Measurements from ENCODE around the gene DEDD2. TPM values are rescaled to one million over a fixed set of nuclear protein-coding genes. Genes with fewer than 3 reads are reported as not detected.
A peak's percentile ranks its signal among the peaks of the same experiment; 100 is the strongest.

DEDD2 gene
- total and polyA plus RNA-seq, 2 donors (not counting 3 experiments of a cell fraction or from before 2014, with no cell fraction given): 19.5 to 34.8 TPM

DNA sequence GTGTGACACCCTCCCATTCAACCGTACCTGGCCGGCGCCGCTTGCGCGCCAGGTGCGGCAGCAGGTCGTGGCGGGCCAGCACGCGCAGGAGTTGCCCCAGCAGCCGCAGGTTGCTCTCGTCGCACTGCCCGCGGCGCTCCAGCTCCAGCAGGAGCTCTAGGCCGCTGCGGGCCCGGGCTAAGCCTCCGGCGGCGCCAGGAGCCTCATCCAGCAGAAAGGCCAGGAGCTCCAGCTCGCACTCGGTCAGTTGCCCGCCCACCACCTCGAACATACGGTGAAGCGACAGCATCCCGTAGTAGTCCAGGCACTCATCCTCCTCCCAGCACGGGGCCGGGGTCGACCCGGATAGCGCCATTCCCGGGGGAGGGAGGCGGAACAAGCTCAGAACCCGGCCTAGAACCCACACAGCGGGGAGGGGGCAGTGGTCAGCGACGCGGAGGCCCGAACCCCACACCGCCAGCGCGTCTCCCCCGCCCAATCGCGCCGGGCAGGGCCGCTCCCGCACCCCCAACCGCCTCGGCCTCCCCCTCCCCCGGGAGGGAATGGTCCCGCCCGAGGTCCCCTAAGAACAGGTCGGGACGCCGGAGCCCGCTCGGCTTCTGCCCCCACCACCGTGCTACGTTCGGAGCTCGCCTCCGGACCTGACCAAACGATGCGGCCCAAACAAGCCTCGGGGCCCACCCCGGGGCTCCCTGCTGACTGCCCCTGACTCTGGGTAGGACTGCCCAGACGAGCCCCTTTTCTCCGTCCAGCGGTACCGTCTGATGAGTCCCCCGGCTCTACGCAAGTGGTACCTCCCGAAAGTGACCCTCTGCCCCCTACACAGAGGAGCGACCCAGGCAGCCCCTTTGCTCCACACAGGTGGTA is 591 bp downstream of the DEDD2 start:
- Histone ChIP-seq H3K36me3 (ENCODE audit: control insufficient read depth in 2 of 2, extremely low read depth in 1 of 2, insufficient read depth in 2 of 2, low read length in 2 of 2) (peaks cover 0 to 7% of the 10 kb centered on the region in 2 experiments), H3K4me3 (replicated peaks in 1 of 3; ENCODE audit: insufficient read depth in 1 of 3, low read depth in 1 of 3, low read length in 3 of 3) (peak overlapping the region; percentile 64 to 81 (median 71)), H4K20me1 (replicated peaks; ENCODE audit: control insufficient read depth, extremely low read depth, insufficient read depth, low read length) (no peaks in the 10 kb centered on the region), H3K27ac (ENCODE audit: insufficient read depth, low read depth, low read length) (peak overlapping the region; percentile 90), H3K4me2 (ENCODE audit: insufficient read depth, low read length) (peak overlapping the region; percentile 51), H2AFZ (ENCODE audit: low read depth, low read length) (peak overlapping the region; percentile 89), H3K9me1 (replicated peaks; ENCODE audit: control insufficient read depth, extremely low read depth, insufficient read depth, low read length) (no peaks in the 10 kb centered on the region), H3K9me3 (replicated peaks; ENCODE audit: control insufficient read depth, insufficient read depth, low read length) (no peaks in the 10 kb centered on the region), H3K4me1 (ENCODE audit: control insufficient read depth, extremely low read depth, insufficient read depth, low read length) (peaks cover 24% of the 10 kb centered on the region), H3K79me2 (ENCODE audit: control insufficient read depth, insufficient read depth, low read length) (peaks cover 32% of the 10 kb centered on the region), H3K27me3 (ENCODE audit: control insufficient read depth in 2 of 2, insufficient read depth in 2 of 2, low read length in 2 of 2) (no peaks in the 10 kb centered on the region), H3K9ac (replicated peaks; ENCODE audit: extremely low read depth, insufficient read depth, low read length) (peak overlapping the region; percentile 80)
- ChIA-PET CTCF (interaction anchor here (0.8 to 2.0 kb wide), 10 partner anchors 9 to 223 kb away, joined by 3 to 9 read pairs (median 3); no protein-coding TSS in a partner anchor), POLR2A (no interaction called here)
- FAIRE-seq (peak; percentile 52), DNase-seq (ENCODE audit: low read depth, low spot score) (peak; percentile 47)
- no peak for TF ChIP-seq EZH2 (IDR thresholded peaks at IDR 0.05; ENCODE audit: borderline replicate concordance, low read depth, low read length, severe bottlenecking)
- no peak for TF ChIP-seq POLR2A (IDR thresholded peaks at IDR 0.05; ENCODE audit: low read depth, low read length)
- no peak for TF ChIP-seq POLR2AphosphoS5 (IDR thresholded peaks at IDR 0.05; ENCODE audit: insufficient read depth, low read depth, low read length)
- no peak for TF ChIP-seq JUN (IDR thresholded peaks at IDR 0.05; ENCODE audit: borderline replicate concordance, insufficient read depth, insufficient read length, low read depth)
- no peak for TF ChIP-seq FOS (IDR thresholded peaks at IDR 0.05; ENCODE audit: borderline replicate concordance, insufficient read depth, low read length)
- dilution Hi-C loops (cut with MboI; ENCODE audit: extremely low pct_ligation_motif_present, low sequenced_read_pairs) (no loop called here), intact Hi-C loops (cut with micrococcal nuclease) (loop anchor here (1.0 to 2.0 kb wide), 3 partner anchors 64 to 108 kb away; partner anchors contain the start of genes MEGF8, PAFAH1B3 and PRR19)
- BruUV-seq (replicated peaks): no TSS peak

All from endothelial cell of umbilical vein (primary cell).